ENCODE measurements around the gene IFNL1. TPM values are rescaled to one million over a fixed set of nuclear protein-coding genes. Genes with fewer than 3 reads are reported as not detected.
"Not testable (repeated sequence)": the region's sequence is repeated elsewhere in the genome, so short reads cannot be mapped to it uniquely, and the experiment has no call there.

Gene IFNL1
- total RNA-seq, 1 donor from 2014 or later = not detected

DNA sequence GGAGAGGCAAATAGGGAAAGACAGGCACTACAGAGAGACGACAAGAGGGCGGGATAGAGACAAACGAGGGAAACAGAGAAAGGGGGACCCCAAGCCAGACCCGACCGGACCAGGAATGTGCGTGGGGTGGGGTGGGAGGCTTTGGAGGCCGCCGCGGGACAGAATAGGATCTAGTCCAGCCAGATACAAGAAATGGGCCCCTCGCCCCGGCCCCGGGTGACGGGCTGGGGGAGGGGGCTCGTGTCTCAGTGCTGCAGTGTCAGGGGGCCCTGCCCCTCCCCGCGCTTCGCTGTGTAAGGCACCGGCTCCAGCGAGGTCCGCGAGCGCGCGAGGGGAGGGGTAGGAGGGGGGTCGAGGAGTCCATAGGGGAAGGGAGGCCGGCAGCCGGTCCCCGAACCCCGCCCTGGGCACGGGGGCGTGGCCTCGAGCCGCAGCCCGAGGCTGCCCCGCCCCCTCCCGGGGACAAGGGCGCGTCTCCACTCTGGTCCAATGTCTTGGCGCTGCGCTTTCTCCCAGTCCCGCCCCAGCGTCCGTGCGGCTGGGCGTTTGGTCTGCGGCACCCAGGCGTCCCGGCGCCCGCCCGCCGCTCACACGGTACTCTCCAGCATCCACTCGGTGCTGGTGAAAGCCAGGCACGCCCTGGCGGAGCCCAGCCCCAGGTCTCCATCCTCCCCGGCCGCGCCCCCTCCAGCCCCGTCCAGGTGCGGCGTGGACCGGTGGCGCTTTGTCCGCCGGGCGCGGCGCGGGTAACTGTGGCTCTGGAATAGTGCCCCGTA lies 11.0 kb downstream of the IFNL1 start:
- Mint-ChIP-seq H3K9me3 (no peaks in the 10 kb centered on the region), H3K27ac (no peak overlapping the region), H3K27me3 (ENCODE audit: low read depth) (peaks cover 5% of the 10 kb centered on the region), H3K4me1 (ENCODE audit: low read depth) (no peaks in the 10 kb centered on the region), H3K36me3 (ENCODE audit: low read depth) (peaks cover 26% of the 10 kb centered on the region), H3K4me3 (ENCODE audit: low read depth) (no peak overlapping the region)
- intact Hi-C loops (cut with micrococcal nuclease) = no loop called here
- DNase-seq (ENCODE audit: low spot score) = no peak

DNA sequence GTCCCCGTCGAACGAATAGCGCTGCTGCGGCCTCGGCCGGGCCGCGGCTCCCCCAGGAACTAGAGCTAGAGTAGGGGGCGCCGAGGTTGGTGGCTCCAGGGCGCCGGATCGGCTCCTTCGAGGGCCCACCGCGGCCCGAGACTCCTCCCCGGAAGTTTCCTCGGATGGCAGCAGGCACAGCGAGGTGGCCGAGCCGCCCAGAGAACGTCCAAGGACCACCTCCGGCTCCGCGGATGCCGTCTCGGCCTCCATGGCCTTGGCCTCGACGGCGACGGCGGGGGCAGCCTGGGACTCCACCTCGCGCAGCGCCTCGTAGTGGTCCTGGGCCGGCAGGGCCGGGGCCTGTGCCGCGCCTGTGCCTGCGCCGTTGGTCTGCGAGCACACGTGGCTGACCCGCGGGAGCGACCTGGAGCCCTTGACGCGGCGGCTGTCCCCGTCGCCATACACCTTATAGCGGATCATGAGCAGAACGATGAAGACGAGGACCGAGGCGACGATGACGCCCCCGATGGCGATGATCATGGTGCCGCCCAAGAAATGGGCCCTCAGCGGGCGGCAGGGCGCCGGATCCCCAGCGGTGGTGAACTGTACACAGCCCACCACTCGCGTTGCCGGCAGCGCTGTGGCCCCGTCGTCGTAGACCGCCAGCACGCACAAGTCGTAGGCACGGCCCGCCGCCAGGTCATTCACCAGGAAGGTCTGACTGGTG lies 11.8 kb downstream of the IFNL1 start:
- no peaks in the 10 kb centered on the region for H3K9me3 Mint-ChIP-seq
- H3K36me3 Mint-ChIP-seq (ENCODE audit: low read depth) = peaks cover 30% of the 10 kb centered on the region
- H3K4me1 Mint-ChIP-seq (ENCODE audit: low read depth) = no peaks in the 10 kb centered on the region
- H3K4me3 Mint-ChIP-seq (ENCODE audit: low read depth) = no peak overlapping the region
- peaks cover 5% of the 10 kb centered on the region for H3K27me3 Mint-ChIP-seq (ENCODE audit: low read depth)
- no peak overlapping the region for H3K27ac Mint-ChIP-seq
- no peak for DNase-seq (ENCODE audit: low spot score)
- intact Hi-C loops (cut with micrococcal nuclease) = no loop called here

DNA sequence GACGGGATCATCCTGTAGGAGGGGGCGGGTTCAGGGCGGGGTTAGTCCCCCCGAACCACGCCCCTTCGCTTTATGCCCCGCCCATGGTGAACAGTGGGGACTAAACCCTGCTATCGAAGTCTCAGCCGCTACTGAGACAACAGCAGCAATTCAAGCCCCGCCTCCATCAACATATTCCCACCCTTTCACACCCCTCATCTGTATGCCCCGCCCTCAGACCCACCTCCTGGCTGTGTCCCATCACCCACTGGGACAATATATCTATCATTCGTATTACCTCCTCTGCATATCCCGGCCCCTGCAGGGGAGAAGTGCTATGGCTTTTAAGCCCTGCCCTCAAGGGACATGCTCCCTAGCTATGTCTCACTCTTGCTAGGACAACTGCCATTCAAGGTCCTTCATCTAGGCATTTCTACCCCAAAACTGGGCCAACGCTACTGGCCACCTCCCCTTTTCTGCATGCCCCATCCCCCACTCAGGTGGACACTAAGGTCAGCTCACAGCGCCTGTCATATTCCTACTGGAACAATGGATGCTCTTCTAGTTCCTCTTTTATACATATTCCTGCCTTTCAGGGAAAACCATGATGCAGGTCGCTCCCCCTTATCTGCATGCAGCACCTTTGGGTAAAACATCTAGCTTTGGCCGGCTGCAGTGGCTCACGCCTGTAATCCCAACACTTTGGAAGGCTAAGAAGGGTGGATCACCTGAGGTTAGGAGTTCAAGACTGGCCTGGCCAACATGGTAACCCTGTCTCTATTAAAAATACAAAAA lies 12.5 kb downstream of the IFNL1 start:
- no peak overlapping the region for H3K27ac Mint-ChIP-seq
- H3K27me3 Mint-ChIP-seq (ENCODE audit: low read depth) = peaks cover 5% of the 10 kb centered on the region
- H3K9me3 Mint-ChIP-seq = no peaks in the 10 kb centered on the region
- no peaks in the 10 kb centered on the region for H3K4me1 Mint-ChIP-seq (ENCODE audit: low read depth)
- no peak overlapping the region for H3K4me3 Mint-ChIP-seq (ENCODE audit: low read depth)
- intact Hi-C loops (cut with micrococcal nuclease) = no loop called here
- peaks cover 35% of the 10 kb centered on the region for H3K36me3 Mint-ChIP-seq (ENCODE audit: low read depth)
- DNase-seq (ENCODE audit: low spot score) = no peak

GRCh38 chr19:39309305-39309670 lies 13.1 kb downstream of the IFNL1 start:
- H3K9me3 Mint-ChIP-seq; DNase-seq (ENCODE audit: low spot score); H3K4me3 Mint-ChIP-seq (ENCODE audit: low read depth); intact Hi-C loops (cut with micrococcal nuclease); H3K27me3 Mint-ChIP-seq (ENCODE audit: low read depth); H3K27ac Mint-ChIP-seq; H3K4me1 Mint-ChIP-seq (ENCODE audit: low read depth): not testable (repeated sequence)
- peaks cover 36% of the 10 kb centered on the region for H3K36me3 Mint-ChIP-seq (ENCODE audit: low read depth)

GRCh38 chr19:39310558-39311311 lies 14.5 kb downstream of the IFNL1 start:
- Mint-ChIP-seq H3K27me3 (ENCODE audit: low read depth) (peaks cover 1% of the 10 kb centered on the region), H3K9me3 (no peaks in the 10 kb centered on the region), H3K4me3 (ENCODE audit: low read depth) (no peak overlapping the region), H3K4me1 (ENCODE audit: low read depth) (no peaks in the 10 kb centered on the region), H3K36me3 (ENCODE audit: low read depth) (peaks cover 36% of the 10 kb centered on the region), H3K27ac (no peak overlapping the region)
- no peak for DNase-seq (ENCODE audit: low spot score)
- intact Hi-C loops (cut with micrococcal nuclease) = no loop called here

DNA sequence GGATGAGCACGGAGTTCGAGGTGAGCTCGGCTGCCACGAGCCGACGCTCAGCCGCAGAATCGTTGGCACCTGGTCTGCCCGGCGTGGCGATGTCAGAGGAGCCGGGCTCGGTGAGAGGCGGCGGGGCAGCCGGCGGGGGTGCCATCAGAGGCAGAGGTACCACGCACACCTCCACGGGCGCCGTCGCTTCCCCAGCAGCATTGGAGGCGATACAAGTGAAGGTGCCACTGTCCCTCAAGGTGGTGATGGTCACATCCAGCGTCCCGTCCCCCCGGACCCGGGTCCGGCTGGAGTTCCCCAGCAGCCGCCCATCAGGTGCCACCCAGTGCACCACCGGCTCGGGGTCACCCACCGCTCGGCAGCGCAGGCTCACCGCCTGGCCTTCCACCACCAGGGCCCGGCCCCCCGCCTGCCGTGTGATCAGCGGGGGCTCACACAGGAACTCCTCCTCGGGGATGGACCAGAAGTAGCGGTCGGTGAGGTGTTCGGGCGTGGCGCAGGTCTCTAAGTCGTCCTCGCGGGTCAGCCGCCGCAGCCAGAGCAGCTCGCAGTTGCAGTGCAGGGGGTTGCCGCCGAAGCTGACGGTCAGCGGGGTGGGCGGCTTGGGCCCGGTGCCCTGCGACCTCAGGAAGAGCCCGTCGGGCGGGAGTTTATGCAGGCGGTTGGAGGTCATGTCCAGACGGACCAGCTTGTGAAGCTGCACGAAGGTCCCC lies 18.0 kb downstream of the IFNL1 start:
- Mint-ChIP-seq H3K27me3 (ENCODE audit: low read depth) (no peaks in the 10 kb centered on the region), H3K9me3 (no peaks in the 10 kb centered on the region), H3K27ac (no peak overlapping the region), H3K4me1 (ENCODE audit: low read depth) (peaks cover 1% of the 10 kb centered on the region), H3K36me3 (ENCODE audit: low read depth) (peaks cover 40% of the 10 kb centered on the region), H3K4me3 (ENCODE audit: low read depth) (no peak overlapping the region)
- intact Hi-C loops (cut with micrococcal nuclease) = no loop called here
- no peak for DNase-seq (ENCODE audit: low spot score)

DNA sequence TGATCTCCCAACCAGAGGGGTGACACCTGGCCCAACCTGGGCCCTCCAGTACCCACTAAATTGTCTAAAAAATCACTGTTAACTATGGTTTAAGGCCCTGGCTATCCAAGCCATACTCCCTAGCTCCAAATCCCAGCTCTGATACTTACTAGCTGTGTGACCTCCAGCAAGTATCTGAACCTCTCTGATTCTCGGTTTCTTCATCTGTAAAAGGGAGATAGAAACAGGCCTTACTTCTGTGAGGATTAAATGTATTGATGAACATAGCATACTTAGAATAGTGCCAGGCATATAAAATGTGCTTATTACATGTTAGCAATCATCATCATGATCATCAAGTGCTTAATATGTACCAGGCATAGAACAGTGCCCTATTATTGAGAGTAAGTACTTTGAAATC lies 19.7 kb downstream of the IFNL1 start:
- Mint-ChIP-seq H3K36me3 (ENCODE audit: low read depth) (peaks cover 40% of the 10 kb centered on the region), H3K9me3 (no peaks in the 10 kb centered on the region)
- DNase-seq (ENCODE audit: low spot score) = no peak

DNA sequence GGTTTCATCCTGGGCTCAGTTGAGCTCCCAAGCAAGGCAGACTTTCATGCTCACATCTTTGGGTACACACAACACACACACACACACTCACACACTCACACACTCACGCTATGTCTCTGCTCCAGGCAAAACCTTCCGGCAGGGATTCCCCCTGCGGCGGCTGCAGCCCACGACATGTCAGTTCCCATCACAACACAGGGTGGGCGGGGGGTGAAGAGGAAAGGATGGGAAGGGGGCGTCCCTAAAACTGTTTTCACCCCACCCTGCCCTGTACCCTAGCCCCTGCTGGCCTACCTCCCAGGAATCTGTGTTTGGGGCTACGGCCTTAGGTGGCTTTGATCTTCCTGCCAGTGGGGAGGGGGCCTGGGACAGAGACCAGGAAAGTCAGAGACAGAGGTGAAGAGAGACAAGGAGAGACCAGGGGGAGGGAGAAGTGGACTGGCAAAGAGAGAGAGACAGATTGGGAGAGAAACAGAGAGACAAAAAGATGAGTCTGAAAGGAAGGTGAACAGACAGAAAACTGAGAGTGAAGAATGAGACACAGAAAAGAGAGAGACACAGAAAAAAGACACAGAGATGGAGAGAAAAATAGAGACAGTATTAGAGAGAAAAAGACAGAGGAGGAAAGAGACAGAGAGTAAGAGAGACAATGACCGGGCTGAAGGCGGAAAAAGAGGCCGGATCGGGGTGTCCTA lies 20.6 kb downstream of the IFNL1 start:
- Mint-ChIP-seq H3K27ac (no peak overlapping the region), H3K4me3 (ENCODE audit: low read depth) (no peak overlapping the region), H3K36me3 (ENCODE audit: low read depth) (peaks cover 33% of the 10 kb centered on the region), H3K9me3 (no peaks in the 10 kb centered on the region), H3K4me1 (ENCODE audit: low read depth) (peaks cover 8% of the 10 kb centered on the region), H3K27me3 (ENCODE audit: low read depth) (peaks cover 3% of the 10 kb centered on the region)
- no peak for DNase-seq (ENCODE audit: low spot score)
- intact Hi-C loops (cut with micrococcal nuclease) = no loop called here

More for the DNA sequence above, 19.7 kb downstream of the IFNL1 start:
- H3K27ac Mint-ChIP-seq = no peak overlapping the region
- H3K4me3 Mint-ChIP-seq (ENCODE audit: low read depth) = no peak overlapping the region
- peaks cover 3% of the 10 kb centered on the region for H3K27me3 Mint-ChIP-seq (ENCODE audit: low read depth)
- intact Hi-C loops (cut with micrococcal nuclease) = no loop called here
- peaks cover 5% of the 10 kb centered on the region for H3K4me1 Mint-ChIP-seq (ENCODE audit: low read depth)

DNA sequence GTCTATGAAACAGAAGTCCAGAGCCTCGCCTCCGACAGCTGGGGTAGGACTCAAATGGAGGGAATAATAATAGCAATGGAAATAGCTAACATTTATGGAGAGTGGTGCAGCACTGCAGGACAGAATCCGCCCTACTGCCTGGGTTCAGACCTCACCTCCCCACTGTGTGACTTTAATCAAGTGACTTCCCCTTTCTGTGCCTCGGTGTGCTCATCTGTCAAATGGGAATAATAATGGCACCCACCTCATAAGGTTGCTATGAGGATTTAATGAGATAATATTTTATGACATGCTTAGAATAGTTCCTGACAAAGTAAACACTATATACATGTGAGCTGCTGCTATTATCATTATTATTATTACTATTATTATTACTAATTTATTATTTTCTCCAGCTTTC lies 21.3 kb downstream of the IFNL1 start:
- DNase-seq (ENCODE audit: low spot score) = no peak
- H3K4me3 Mint-ChIP-seq (ENCODE audit: low read depth) = no peak overlapping the region
- H3K27me3 Mint-ChIP-seq (ENCODE audit: low read depth) = peaks cover 3% of the 10 kb centered on the region
- intact Hi-C loops (cut with micrococcal nuclease) = no loop called here
- H3K27ac Mint-ChIP-seq = no peak overlapping the region
- H3K36me3 Mint-ChIP-seq (ENCODE audit: low read depth) = peaks cover 27% of the 10 kb centered on the region
- H3K4me1 Mint-ChIP-seq (ENCODE audit: low read depth) = peaks cover 8% of the 10 kb centered on the region
- no peaks in the 10 kb centered on the region for H3K9me3 Mint-ChIP-seq

- H3K4me3 Mint-ChIP-seq (ENCODE audit: low read depth) = no peak overlapping the region
- intact Hi-C loops (cut with micrococcal nuclease) = no loop called here
- no peak overlapping the region for H3K27ac Mint-ChIP-seq
- peaks cover 3% of the 10 kb centered on the region for H3K27me3 Mint-ChIP-seq (ENCODE audit: low read depth)
- peaks cover 26% of the 10 kb centered on the region for H3K36me3 Mint-ChIP-seq (ENCODE audit: low read depth)
- peaks cover 11% of the 10 kb centered on the region for H3K4me1 Mint-ChIP-seq (ENCODE audit: low read depth)
- DNase-seq (ENCODE audit: low spot score) = no peak
- H3K9me3 Mint-ChIP-seq = no peaks in the 10 kb centered on the region
Measured at GRCh38 chr19:39318071-39318470, 21.9 kb downstream of the IFNL1 start.

DNA sequence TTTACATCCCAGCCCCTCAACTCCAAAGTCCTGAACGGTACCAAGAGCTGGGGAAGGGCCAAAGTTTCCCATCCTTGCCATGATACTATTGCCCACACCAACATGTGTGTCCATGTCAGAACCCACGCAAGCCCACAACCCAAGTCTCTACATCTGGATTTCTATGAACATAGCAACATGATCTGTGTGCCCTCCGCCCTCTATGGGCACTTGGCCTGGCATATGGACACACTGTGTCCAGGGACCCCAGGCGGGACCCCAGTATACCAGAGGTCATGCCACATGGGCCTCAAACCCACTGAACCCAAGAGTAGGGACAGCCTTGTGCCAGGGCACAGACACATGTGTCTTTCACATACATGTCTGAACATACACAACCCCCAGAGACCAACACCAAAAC lies 22.5 kb downstream of the IFNL1 start:
- DNase-seq (ENCODE audit: low spot score) = no peak
- Mint-ChIP-seq H3K27me3 (ENCODE audit: low read depth) (peaks cover 3% of the 10 kb centered on the region), H3K4me1 (ENCODE audit: low read depth) (peaks cover 12% of the 10 kb centered on the region), H3K4me3 (ENCODE audit: low read depth) (peak overlapping the region; percentile 79), H3K9me3 (no peaks in the 10 kb centered on the region), H3K27ac (no peak overlapping the region), H3K36me3 (ENCODE audit: low read depth) (peaks cover 22% of the 10 kb centered on the region)
- intact Hi-C loops (cut with micrococcal nuclease) = no loop called here
